Measurements from ENCODE around the gene ITGB3. TPM values are rescaled to one million over a fixed set of nuclear protein-coding genes. Genes with fewer than 3 reads are reported as not detected.

The ITGB3 gene
- total and polyA plus RNA-seq, 2 of the 8 experiments (the other 6 are each of a cell fraction or from before 2014, with no cell fraction given): 0.08 to 0.09 TPM

GRCh38 chr17:47235506-47235905 is 18.1 kb upstream of the ITGB3 start:
- CTCF ChIA-PET (ENCODE audit: partially characterized antibody): interaction anchor here (1.0 to 6.6 kb wide), 2 partner anchors 25 to 78 kb away, joined by 3 to 39 read pairs; no protein-coding TSS in a partner anchor
- H2BK5ac ChIP-seq (ENCODE audit: low read depth, low read length): no peak overlapping the region
- H3K14ac ChIP-seq (ENCODE audit: insufficient read length): no peak overlapping the region
- no peak overlapping the region for H4K91ac ChIP-seq (replicated peaks; ENCODE audit: insufficient read length, low read length)
- no peak overlapping the region for H3K4me3 ChIP-seq (ENCODE audit: extremely low read depth in 1 of 4, insufficient read depth in 2 of 4, low read depth in 3 of 4, low read length in 4 of 4)
- H3K56ac ChIP-seq (replicated peaks; ENCODE audit: insufficient read length, low read depth, low read length): no peak overlapping the region
- no peak overlapping the region for H2BK12ac ChIP-seq (ENCODE audit: low read depth, low read length)
- H3K27me3 ChIP-seq (replicated peaks in 1 of 4; ENCODE audit: control insufficient read depth in 3 of 4, extremely low read depth in 1 of 4, insufficient read depth in 3 of 4, low read length in 3 of 4): 0 out of 7 replicates have a peak, but pooled peaks cover 0 to 1% (median 0%) of the 10 kb centered on the region in 4 experiments
- no peak overlapping the region for H3K23ac ChIP-seq (ENCODE audit: insufficient read length)
- H3K4me1 ChIP-seq (replicated peaks in 1 of 4; ENCODE audit: control insufficient read depth in 3 of 4, insufficient read depth in 4 of 4, low read length in 3 of 4): no peaks in the 10 kb centered on the region
- no peak overlapping the region for H3K9ac ChIP-seq (replicated peaks in 1 of 4; ENCODE audit: extremely low read depth in 1 of 4, low read depth in 3 of 4, low read length in 3 of 4)
- no peak overlapping the region for H4K5ac ChIP-seq (ENCODE audit: insufficient read length, low read depth, low read length)
- H4K8ac ChIP-seq (ENCODE audit: extremely low read depth, insufficient read depth, low read length): no peak overlapping the region
- no peak for FAIRE-seq
- no peak overlapping the region for H2AK5ac ChIP-seq (ENCODE audit: low read depth, low read length)
- H2BK15ac ChIP-seq (ENCODE audit: low read length): no peak overlapping the region
- H3K27ac ChIP-seq (ENCODE audit: low read depth, low read length): no peak overlapping the region
- no peak overlapping the region for H3K18ac ChIP-seq (ENCODE audit: extremely low read depth, low read length)
- H3K4me2 ChIP-seq (ENCODE audit: insufficient read depth in 1 of 2, low read depth in 2 of 2, low read length in 2 of 2): no peak overlapping the region
- no peaks in the 10 kb centered on the region for H3K79me2 ChIP-seq (ENCODE audit: control insufficient read depth in 1 of 2, insufficient read depth in 2 of 2, low read length in 2 of 2)
- H3K4ac ChIP-seq (replicated peaks; ENCODE audit: insufficient read length, low read depth, low read length): no peak overlapping the region
- 83% methylated on average over 2 of the region's 3 CpGs; no CpG with 5 or more reads in 1 of the 2 experiments for WGBS, 2 experiments (ENCODE audit: extremely low coverage in 1 of 2, insufficient coverage in 1 of 2, insufficient read length in 1 of 2, insufficient replicate concordance in 2 of 2, low coverage in 1 of 2, low lambda C conversion rate in 2 of 2, missing lambda C conversion rate in 1 of 2)
- POLR2A ChIA-PET (ENCODE audit: partially characterized antibody): no interaction called here
- no peaks in the 10 kb centered on the region for H4K20me1 ChIP-seq (replicated peaks in 1 of 2; ENCODE audit: control insufficient read depth in 1 of 2, insufficient read depth in 2 of 2, low read length in 2 of 2)
- no peaks in the 10 kb centered on the region for H3K9me3 ChIP-seq (ENCODE audit: insufficient read depth in 2 of 2, low read depth in 1 of 2, low read length in 1 of 2)
- H2BK120ac ChIP-seq (replicated peaks; ENCODE audit: low read depth, low read length): no peak overlapping the region
- H3K36me3 ChIP-seq (ENCODE audit: control insufficient read depth in 2 of 4, insufficient read depth in 4 of 4, low read length in 3 of 4): no peaks in the 10 kb centered on the region
- H2AFZ ChIP-seq (ENCODE audit: low read length): no peak overlapping the region
- H3K23me2 ChIP-seq (ENCODE audit: low read depth, low read length): no peaks in the 10 kb centered on the region
- H2BK20ac ChIP-seq (ENCODE audit: low read length): no peak overlapping the region
- DNase-seq (ENCODE audit: low read depth in 1 of 2, low spot score in 2 of 2): no peak
- H3K79me1 ChIP-seq (ENCODE audit: low read depth, low read length): no peaks in the 10 kb centered on the region
- TF ChIP-seq SP1 (IDR thresholded peaks at IDR 0.05; ENCODE audit: low read depth, low read length) (no peak), TEAD4 (IDR thresholded peaks at IDR 0.05; ENCODE audit: low read depth, low read length) (no peak), NANOG (IDR thresholded peaks at IDR 0.05; ENCODE audit: insufficient read depth, low read depth, low read length, poor library complexity, severe bottlenecking) (no peak), TAF7 (optimal IDR thresholded peaks at IDR 0.05; ENCODE audit: borderline replicate concordance, low read depth, low read length) (no peak), CBX5 (IDR thresholded peaks at IDR 0.05; ENCODE audit: low read depth, low read length) (no peak), POLR2AphosphoS5 (IDR thresholded peaks at IDR 0.05; ENCODE audit: low read depth, low read length) (no peak), SIN3A (conservative IDR thresholded peaks at IDR 0.05 in 1 of 2, IDR thresholded peaks at IDR 0.05 in 1 of 2; ENCODE audit: low read depth in 1 of 2, low read length in 2 of 2) (no peak), SUZ12 (IDR thresholded peaks at IDR 0.05; ENCODE audit: low read length) (no peak), TCF12 (IDR thresholded peaks at IDR 0.05; ENCODE audit: low read depth, low read length) (no peak), CTBP2 (IDR thresholded peaks at IDR 0.05; ENCODE audit: borderline replicate concordance, insufficient read depth, insufficient read length, low read length) (no peak), RXRA (IDR thresholded peaks at IDR 0.05; ENCODE audit: insufficient read depth, low read depth, low read length) (no peak), HDAC6 (IDR thresholded peaks at IDR 0.05; ENCODE audit: low read depth, low read length) (no peak), GABPA (IDR thresholded peaks at IDR 0.05; ENCODE audit: borderline replicate concordance, insufficient read depth, low read length) (no peak)
- TF ChIP-seq, protein P1, sequence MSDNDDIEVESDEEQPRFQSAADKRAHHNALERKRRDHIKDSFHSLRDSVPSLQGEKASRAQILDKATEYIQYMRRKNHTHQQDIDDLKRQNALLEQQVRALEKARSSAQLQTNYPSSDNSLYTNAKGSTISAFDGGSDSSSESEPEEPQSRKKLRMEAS (IDR thresholded peaks at IDR 0.05): no peak
